ENCODE data around the gene SRCIN1.

DNA sequence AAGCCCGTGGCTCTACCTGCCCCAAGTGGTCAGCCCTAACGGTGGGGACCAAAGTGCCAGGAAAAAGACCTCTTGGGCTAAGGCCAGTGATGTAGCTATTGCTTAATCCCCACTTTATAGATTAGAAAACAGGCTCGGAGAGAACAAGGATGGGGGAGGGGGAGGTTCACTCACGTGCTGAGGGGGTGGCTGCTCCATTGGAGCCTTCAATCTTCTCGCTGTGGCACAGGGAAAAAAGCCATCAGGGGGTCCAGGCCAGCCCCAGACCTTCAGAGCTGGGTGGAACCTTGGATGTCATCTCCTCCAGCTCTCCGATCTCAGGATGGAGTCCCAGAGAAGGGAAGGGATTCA lies 45.9 kb downstream of the SRCIN1 start:
- TF ChIP-seq BACH2 (CRISPR knock-in tag; IDR thresholded peaks at IDR 0.05; ENCODE audit: borderline replicate concordance) = no peak
- TF ChIP-seq SNAI2 (CRISPR knock-in tag; IDR thresholded peaks at IDR 0.05) = no peak
- TF ChIP-seq ZC3H10 (CRISPR knock-in tag; IDR thresholded peaks at IDR 0.05) = no peak
- TF ChIP-seq, protein P1, sequence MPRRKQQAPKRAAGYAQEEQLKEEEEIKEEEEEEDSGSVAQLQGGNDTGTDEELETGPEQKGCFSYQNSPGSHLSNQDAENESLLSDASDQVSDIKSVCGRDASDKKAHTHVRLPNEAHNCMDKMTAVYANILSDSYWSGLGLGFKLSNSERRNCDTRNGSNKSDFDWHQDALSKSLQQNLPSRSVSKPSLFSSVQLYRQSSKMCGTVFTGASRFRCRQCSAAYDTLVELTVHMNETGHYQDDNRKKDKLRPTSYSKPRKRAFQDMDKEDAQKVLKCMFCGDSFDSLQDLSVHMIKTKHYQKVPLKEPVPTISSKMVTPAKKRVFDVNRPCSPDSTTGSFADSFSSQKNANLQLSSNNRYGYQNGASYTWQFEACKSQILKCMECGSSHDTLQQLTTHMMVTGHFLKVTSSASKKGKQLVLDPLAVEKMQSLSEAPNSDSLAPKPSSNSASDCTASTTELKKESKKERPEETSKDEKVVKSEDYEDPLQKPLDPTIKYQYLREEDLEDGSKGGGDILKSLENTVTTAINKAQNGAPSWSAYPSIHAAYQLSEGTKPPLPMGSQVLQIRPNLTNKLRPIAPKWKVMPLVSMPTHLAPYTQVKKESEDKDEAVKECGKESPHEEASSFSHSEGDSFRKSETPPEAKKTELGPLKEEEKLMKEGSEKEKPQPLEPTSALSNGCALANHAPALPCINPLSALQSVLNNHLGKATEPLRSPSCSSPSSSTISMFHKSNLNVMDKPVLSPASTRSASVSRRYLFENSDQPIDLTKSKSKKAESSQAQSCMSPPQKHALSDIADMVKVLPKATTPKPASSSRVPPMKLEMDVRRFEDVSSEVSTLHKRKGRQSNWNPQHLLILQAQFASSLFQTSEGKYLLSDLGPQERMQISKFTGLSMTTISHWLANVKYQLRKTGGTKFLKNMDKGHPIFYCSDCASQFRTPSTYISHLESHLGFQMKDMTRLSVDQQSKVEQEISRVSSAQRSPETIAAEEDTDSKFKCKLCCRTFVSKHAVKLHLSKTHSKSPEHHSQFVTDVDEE (CRISPR knock-in tag; IDR thresholded peaks at IDR 0.05) = no peak
- no peak for TF ChIP-seq ARNTL (CRISPR knock-in tag; IDR thresholded peaks at IDR 0.05; ENCODE audit: borderline replicate concordance, low read depth)

All from SK-N-SH treated with all-trans-retinoic acid at 6 μM for 48 hours (cell line).